Activated CD4-positive, alpha-beta T cell treated with anti-CD3 and anti-CD28 coated beads for 24 hours (primary cell): ENCODE measurements around the gene RGR.
"Not testable (repeated sequence)": the region's sequence is repeated elsewhere in the genome, so short reads cannot be mapped to it uniquely, and the experiment has no call there.

Source experiments
- DNase-seq, 2 donors: peaks; one replicate each; pipeline ENCODE4 v3.0.0-alpha.2; 2020; ENCODE audit warnings: low read depth in 2 of 2

The RGR gene

GRCh38 chr10:84257343-84258020, 12.6 kb downstream of the RGR start:
- DNase-seq, result no peak

GRCh38 chr10:84258034-84258695, 13.3 kb downstream of the RGR start:
- no peak for DNase-seq

- no peak for DNase-seq
Measured at GRCh38 chr10:84261236-84261915, 16.5 kb downstream of the RGR start.

GRCh38 chr10:84262190-84262956, 17.5 kb downstream of the RGR start:
- no peak for DNase-seq

- no peak for DNase-seq
Measured at GRCh38 chr10:84263716-84264115, 18.9 kb downstream of the RGR start.

- peak; percentile 57 to 60 for DNase-seq
Measured at GRCh38 chr10:84264611-84265141, 19.8 kb downstream of the RGR start.

GRCh38 chr10:84265418-84265817, 20.6 kb downstream of the RGR start:
- DNase-seq, result no peak

GRCh38 chr10:84267503-84268126, 22.8 kb downstream of the RGR start:
- DNase-seq, result peak; percentile 52 to 74

GRCh38 chr10:84269162-84269561, 24.3 kb downstream of the RGR start:
- no peak for DNase-seq

GRCh38 chr10:84269773-84270172, 24.9 kb downstream of the RGR start:
- DNase-seq, result no peak

GRCh38 chr10:84270708-84271107, 25.9 kb downstream of the RGR start:
- no peak for DNase-seq

- DNase-seq, result not testable (repeated sequence)
Measured at GRCh38 chr10:84279876-84280475, 35.1 kb downstream of the RGR start.

- DNase-seq, result no peak
Measured at GRCh38 chr10:84286695-84287094, 41.8 kb downstream of the RGR start.

- DNase-seq, result no peak
Measured at GRCh38 chr10:84288151-84288550, 43.3 kb downstream of the RGR start.

- DNase-seq, result no peak
Measured at GRCh38 chr10:84289521-84290200, 44.8 kb downstream of the RGR start.

GRCh38 chr10:84290235-84290634, 45.4 kb downstream of the RGR start:
- DNase-seq, result no peak

GRCh38 chr10:84291384-84291783, 46.5 kb downstream of the RGR start:
- DNase-seq, result no peak

GRCh38 chr10:84292502-84292901, 47.6 kb downstream of the RGR start:
- no peak for DNase-seq

- no peak for DNase-seq
Measured at GRCh38 chr10:84293171-84293570, 48.3 kb downstream of the RGR start.

- peak in 1 of 2 donors; percentile 14 for DNase-seq
Measured at GRCh38 chr10:84293574-84294016, 48.7 kb downstream of the RGR start.
